ENCODE results near the gene CLIC1.
A peak's percentile ranks its signal among the peaks of the same experiment; 100 is the strongest.

CLIC1 gene

GRCh38 chr6:31701666-31702404, 34.5 kb downstream of the CLIC1 start:
- Histone ChIP-seq H3K27me3 (replicated peaks; ENCODE audit: control insufficient read depth, insufficient read depth, low read length) (no peaks in the 10 kb centered on the region), H3K4me3 (replicated peaks; ENCODE audit: low read depth, low read length) (peak overlapping the region; percentile 94), H3K36me3 (ENCODE audit: control insufficient read depth, insufficient read depth, low read length) (peaks cover 2% of the 10 kb centered on the region)
- no peak for DNase-seq (ENCODE audit: extremely low read depth, insufficient read length)
- no peak for TF ChIP-seq CTCF (IDR thresholded peaks at IDR 0.05; ENCODE audit: insufficient read depth, low read length, poor library complexity, severe bottlenecking)

- Histone ChIP-seq H3K27me3 (replicated peaks; ENCODE audit: control insufficient read depth, insufficient read depth, low read length) (no peaks in the 10 kb centered on the region), H3K4me3 (replicated peaks; ENCODE audit: low read depth, low read length) (no peak overlapping the region), H3K36me3 (ENCODE audit: control insufficient read depth, insufficient read depth, low read length) (peaks cover 5% of the 10 kb centered on the region)
- no peak for TF ChIP-seq CTCF (IDR thresholded peaks at IDR 0.05; ENCODE audit: insufficient read depth, low read length, poor library complexity, severe bottlenecking)
- no peak for DNase-seq (ENCODE audit: extremely low read depth, insufficient read length)
Observed at GRCh38 chr6:31700740-31701401, 35.5 kb downstream of the CLIC1 start.

GRCh38 chr6:31697555-31697954, 38.8 kb downstream of the CLIC1 start:
- TF ChIP-seq CTCF (IDR thresholded peaks at IDR 0.05; ENCODE audit: insufficient read depth, low read length, poor library complexity, severe bottlenecking), result no peak
- peaks cover 12% of the 10 kb centered on the region for H3K36me3 ChIP-seq (ENCODE audit: control insufficient read depth, insufficient read depth, low read length)
- no peak overlapping the region for H3K4me3 ChIP-seq (replicated peaks; ENCODE audit: low read depth, low read length)
- H3K27me3 ChIP-seq (replicated peaks; ENCODE audit: control insufficient read depth, insufficient read depth, low read length), result no peaks in the 10 kb centered on the region
- no peak for DNase-seq (ENCODE audit: extremely low read depth, insufficient read length)

GRCh38 chr6:31693535-31693934, 42.8 kb downstream of the CLIC1 start:
- no peak for DNase-seq (ENCODE audit: extremely low read depth, insufficient read length)
- H3K4me3 ChIP-seq (replicated peaks; ENCODE audit: low read depth, low read length), result no peak overlapping the region
- no peaks in the 10 kb centered on the region for H3K27me3 ChIP-seq (replicated peaks; ENCODE audit: control insufficient read depth, insufficient read depth, low read length)
- peaks cover 37% of the 10 kb centered on the region for H3K36me3 ChIP-seq (ENCODE audit: control insufficient read depth, insufficient read depth, low read length)
- TF ChIP-seq CTCF (IDR thresholded peaks at IDR 0.05; ENCODE audit: insufficient read depth, low read length, poor library complexity, severe bottlenecking), result no peak

GRCh38 chr6:31692886-31693285, 43.4 kb downstream of the CLIC1 start:
- Histone ChIP-seq H3K36me3 (ENCODE audit: control insufficient read depth, insufficient read depth, low read length) (peaks cover 42% of the 10 kb centered on the region), H3K4me3 (replicated peaks; ENCODE audit: low read depth, low read length) (no peak overlapping the region), H3K27me3 (replicated peaks; ENCODE audit: control insufficient read depth, insufficient read depth, low read length) (no peaks in the 10 kb centered on the region)
- TF ChIP-seq CTCF (IDR thresholded peaks at IDR 0.05; ENCODE audit: insufficient read depth, low read length, poor library complexity, severe bottlenecking), result no peak
- DNase-seq (ENCODE audit: extremely low read depth, insufficient read length), result no peak

Data from GM06990 (cell line).